Inflammatory macrophage treated with lipopolysaccharide for 1 hour (primary cell): ENCODE data around the gene SHH.

Source experiments
- DNase-seq, 2 donors: peaks; one replicate each; pipeline ENCODE4 v3.0.0-alpha.2; 2020 to 2022

Gene SHH

DNA sequence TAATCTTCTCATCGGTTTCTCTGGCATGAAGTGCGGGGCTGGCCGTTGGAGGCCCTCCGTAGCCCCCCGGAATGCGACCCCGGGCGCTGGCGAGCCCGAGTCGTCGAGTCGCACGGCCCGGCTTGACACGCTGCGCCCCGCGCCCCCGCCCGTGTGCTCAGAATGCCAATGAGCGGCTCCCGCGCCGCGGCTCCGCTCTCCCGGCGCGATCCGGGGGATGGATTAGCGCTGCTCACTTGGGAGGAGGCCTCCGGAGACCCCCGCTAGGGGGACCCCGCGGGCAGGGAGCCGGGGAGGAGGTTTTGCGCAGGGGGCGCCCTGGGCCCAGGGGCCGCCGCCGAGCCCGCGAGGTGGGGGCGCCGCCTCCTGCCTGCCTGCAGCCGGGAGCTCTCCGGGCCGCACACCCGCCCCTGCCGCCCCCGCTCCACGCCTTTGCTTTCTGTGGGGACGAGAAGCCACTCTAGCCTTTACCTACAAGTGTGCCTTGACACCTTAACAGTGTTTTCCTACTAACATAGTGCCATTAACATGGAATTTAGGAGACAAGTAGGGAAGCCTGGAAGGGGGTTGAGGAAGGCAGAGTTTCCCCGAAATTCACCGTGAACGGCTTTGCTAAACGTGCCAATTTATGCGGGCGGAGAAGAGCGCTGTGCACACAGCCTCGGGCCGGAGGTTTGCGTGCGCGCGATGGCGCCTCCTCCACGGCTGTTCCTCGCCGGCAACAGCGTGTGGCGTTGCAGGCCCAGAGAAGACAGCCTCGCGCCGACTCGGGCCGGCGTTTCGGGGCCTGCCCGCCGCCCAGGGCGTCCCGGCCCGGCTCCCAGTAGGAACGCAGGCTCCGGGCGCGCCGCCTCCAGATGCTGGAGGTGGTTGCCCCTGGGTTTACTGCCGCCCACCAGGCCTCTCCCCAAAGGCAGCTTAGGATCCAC, 7.1 kb downstream of the SHH start:
- DNase-seq: peak in 1 of 2 donors; percentile 16

- DNase-seq: no peak
These were observed 7.8 kb downstream of the SHH start for GRCh38 chr7:155804431-155804831.

GRCh38 chr7:155803418-155804376, 8.6 kb downstream of the SHH start:
- DNase-seq: peak in 1 of 2 donors; percentile 4

DNA sequence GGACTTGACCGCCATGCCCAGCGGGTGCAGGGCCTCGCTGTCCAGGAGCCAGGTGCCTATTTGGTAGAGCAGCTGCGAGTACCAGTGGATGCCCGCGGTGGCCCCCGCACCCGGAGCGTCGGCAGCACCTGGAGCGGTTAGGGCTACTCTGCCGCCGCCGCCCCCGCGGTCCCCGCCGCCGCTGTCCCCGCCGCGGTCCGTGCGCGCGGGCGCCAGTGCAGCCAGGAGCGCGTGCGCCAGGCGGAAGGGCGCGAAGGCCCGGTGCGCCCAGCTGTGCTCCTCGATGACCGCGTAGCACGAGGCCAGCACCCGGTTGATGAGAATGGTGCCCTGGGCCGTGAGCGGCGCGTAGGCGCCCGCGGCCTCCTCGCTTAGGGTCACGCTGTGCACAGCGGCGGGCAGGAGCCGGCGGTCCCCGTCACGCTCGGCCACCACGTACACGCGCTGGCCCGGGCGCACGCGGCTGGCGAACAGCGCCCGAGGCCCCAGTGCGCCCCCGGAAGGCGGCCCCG, 9.3 kb downstream of the SHH start:
- DNase-seq: no peak

- no peak for DNase-seq
These were observed 10.0 kb downstream of the SHH start for GRCh38 chr7:155802291-155802690.

DNA sequence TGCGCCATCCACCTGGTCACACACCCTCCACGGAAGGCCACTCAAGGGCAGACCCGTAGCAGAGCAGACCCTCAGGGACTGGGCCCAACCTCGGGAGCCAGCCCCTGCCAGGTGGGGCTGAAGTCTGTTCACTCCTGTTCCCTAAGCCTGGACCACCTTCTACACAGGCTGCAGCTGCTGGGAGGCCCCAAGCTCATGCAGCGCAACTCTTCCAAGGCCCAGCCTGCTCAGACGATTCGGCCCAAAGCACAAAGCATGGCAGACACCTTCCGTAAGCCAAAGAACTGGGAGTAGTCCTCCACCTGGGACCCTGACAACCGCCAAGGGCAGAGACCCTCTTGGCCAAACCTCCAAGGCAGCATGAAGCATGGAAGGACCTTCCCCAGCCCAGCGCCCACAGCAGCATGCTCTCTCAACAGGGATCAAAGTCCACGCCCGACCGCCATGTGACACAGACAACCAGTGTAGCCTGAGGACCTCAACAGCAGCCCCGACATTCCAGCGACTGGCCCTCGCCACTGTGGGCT, 11.5 kb downstream of the SHH start:
- no peak for DNase-seq

- no peak for DNase-seq
These were observed 12.0 kb downstream of the SHH start for GRCh38 chr7:155800301-155800700.

DNA sequence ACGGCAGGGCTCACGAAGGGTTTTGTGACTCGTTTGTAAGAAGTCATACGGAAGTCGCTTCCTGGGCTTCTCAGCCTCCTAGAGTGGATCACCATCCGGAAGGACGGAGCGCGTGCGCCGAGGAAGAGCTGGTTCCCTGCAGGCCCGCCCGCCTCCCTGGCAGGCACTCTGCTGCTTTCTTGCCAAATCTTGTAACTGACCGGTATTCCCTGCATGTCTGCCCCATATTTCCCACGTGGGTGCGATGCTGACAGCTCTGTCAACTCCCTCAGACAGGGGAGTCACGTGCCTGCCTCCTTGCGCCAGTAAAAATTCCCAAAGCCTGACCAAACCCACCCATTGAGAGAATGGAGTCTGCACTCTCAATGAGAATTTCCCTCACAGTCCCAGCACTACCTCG, 12.7 kb downstream of the SHH start:
- peak in 1 of 2 donors; percentile 20 for DNase-seq

GRCh38 chr7:155798673-155799439, 13.4 kb downstream of the SHH start:
- DNase-seq: peak in 1 of 2 donors; percentile 9

DNA sequence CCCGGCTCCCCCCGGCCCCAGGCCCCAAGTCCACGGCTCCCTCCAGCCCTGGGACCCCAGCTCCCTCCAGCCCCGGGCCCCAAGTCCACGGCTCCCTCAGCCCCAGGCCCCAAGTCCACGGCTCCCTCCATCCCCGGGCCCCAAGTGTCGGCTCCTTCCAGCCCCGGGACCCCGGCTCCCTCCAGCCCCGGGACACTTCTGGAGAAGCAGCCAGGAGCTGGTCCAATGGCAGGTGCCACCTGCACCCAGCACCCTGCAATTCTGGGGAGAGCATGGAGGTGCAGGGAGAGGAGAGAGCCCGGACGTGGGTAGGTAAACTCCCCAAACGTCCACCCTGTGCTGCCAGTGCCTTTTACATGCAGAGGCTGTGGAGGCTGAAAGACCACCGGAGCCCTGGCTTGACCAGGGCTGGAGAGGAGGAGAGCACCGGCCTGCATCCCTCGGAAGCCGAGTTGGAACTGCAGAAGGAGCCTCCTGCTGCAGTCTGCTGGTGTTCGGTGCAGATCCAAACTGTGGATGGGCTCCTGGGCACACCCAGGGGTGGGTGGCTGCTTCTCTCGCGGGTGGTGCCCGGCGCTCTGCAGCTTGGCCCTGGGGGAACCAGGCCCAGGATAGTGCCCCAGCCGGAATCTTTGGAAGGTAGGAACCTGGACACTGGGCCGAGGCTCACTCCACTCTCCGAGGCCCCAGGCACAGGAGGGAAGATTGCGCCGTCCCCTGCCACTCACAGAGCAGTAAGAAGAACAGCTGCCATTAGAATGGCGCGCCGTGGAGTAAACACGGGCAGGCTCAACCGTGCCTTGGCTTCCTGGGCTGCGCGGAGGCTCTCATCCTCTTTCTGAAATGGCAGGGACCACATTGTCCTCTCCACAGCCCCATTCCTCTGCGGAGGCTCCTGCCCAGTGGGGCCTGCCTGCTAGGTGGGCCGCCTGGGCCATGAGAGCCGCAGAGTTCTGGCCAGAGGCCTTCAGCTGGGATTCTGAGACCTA, 14.7 kb downstream of the SHH start:
- no peak for DNase-seq

- DNase-seq: peak in 1 of 2 donors; percentile 49
These were observed 15.6 kb downstream of the SHH start for GRCh38 chr7:155796381-155797261.

- DNase-seq: no peak
These were observed 16.3 kb downstream of the SHH start for GRCh38 chr7:155795951-155796350.

- no peak for DNase-seq
These were observed 16.9 kb downstream of the SHH start for GRCh38 chr7:155795401-155795800.

DNA sequence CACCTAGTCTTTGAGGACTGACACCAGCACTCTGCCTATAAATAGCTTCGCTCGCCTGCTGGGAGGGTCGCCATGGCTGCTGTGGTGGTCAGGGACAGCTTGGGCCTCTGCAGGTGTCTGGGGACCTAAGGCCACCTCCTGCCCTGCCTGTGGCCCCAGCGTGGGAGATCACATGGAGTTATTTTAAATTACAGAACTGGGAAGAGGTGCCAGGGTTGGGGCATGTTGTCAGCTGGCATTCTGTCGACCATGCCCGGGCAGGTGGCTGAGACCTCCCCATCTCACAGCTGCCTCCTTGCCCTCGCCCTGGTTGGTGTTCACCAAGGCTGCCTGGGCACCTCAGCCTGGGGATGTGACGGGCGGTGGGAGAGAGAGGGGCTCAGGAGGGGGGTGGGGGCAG, 18.1 kb downstream of the SHH start:
- no peak for DNase-seq

GRCh38 chr7:155793720-155794119, 18.5 kb downstream of the SHH start:
- no peak for DNase-seq

GRCh38 chr7:155792999-155793560, 19.2 kb downstream of the SHH start:
- no peak for DNase-seq

DNA sequence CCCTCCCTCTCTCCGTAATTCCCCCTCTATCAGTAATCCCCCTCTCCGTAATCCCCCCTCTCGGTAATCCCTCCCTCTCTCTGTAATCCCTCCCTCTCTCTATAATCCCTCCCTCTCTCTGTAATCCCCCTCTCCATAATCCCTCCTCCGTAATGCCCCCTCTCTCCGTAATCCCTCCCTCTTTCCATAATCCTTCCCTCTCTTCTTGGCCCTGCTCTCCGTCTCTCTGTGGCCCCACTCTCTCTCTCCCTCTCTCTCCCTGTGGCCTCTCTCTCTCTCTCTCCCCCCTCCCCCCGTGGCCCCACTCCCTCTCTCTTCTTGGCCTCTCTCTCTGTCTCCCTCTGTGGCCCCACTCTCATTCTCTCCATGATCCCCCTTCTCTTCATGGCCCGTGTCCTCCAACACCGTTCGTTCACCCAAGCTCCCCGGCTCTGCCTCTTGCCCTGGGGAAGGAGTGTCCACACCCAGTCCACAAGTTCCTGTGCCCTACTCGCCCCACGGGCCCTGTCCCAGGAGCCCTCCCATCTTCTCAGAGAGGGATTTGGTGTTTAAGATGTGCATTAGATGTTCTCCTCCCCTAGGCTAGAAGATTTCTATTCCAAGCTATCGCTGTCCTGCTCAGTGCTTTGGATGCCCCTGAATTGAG, 19.8 kb downstream of the SHH start:
- DNase-seq: no peak

GRCh38 chr7:155791836-155792235, 20.4 kb downstream of the SHH start:
- no peak for DNase-seq

- DNase-seq: no peak
These were observed 21.0 kb downstream of the SHH start for GRCh38 chr7:155791214-155791737.
